ENCODE measurements around the gene ATG9B.
"Not testable (repeated sequence)": the region's sequence is repeated elsewhere in the genome, so short reads cannot be mapped to it uniquely, and the experiment has no call there.

DNA sequence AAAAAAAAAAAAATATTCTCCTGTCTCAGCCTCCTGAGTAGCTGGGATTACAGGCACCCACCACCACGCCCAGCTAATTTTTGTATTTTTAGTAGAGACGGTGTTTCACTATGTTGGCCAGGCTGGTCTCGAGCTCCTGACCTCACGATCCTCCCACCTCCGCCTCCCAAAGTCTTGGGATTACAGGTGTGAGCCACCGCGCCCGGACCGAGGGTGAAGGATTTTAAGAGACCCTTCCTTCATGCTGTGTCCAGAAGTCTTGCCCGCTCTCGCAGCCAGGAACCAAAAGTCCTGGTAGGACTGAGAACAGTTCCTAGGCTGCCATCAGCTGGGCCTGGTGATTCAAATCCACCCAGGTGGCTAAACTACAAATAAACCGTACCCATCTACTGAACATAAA, 12.7 kb downstream of the ATG9B start:
- TF ChIP-seq, protein P1, sequence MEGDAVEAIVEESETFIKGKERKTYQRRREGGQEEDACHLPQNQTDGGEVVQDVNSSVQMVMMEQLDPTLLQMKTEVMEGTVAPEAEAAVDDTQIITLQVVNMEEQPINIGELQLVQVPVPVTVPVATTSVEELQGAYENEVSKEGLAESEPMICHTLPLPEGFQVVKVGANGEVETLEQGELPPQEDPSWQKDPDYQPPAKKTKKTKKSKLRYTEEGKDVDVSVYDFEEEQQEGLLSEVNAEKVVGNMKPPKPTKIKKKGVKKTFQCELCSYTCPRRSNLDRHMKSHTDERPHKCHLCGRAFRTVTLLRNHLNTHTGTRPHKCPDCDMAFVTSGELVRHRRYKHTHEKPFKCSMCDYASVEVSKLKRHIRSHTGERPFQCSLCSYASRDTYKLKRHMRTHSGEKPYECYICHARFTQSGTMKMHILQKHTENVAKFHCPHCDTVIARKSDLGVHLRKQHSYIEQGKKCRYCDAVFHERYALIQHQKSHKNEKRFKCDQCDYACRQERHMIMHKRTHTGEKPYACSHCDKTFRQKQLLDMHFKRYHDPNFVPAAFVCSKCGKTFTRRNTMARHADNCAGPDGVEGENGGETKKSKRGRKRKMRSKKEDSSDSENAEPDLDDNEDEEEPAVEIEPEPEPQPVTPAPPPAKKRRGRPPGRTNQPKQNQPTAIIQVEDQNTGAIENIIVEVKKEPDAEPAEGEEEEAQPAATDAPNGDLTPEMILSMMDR (IDR thresholded peaks at IDR 0.05) = not testable (repeated sequence)
- not testable (repeated sequence) for TF ChIP-seq POLR2A (IDR thresholded peaks at IDR 0.05; ENCODE audit: low read depth); EP300 (IDR thresholded peaks at IDR 0.05); POLR2AphosphoS5 (IDR thresholded peaks at IDR 0.05)

Measured in esophagus muscularis mucosa (tissue), 4 donors.